Activated CD8-positive, alpha-beta memory T cell treated with anti-CD3 and anti-CD28 coated beads for 1 hour (primary cell): ENCODE measurements around the gene SPRYD3.

ENCODE experiments used
- DNase-seq, 2 donors: peaks; one replicate each; pipeline ENCODE4 v3.0.0-alpha.2; 2020; ENCODE audit warnings: low read depth in 1 of 2; ENCODE audit errors: extremely low read depth in 1 of 2

Gene SPRYD3

DNA sequence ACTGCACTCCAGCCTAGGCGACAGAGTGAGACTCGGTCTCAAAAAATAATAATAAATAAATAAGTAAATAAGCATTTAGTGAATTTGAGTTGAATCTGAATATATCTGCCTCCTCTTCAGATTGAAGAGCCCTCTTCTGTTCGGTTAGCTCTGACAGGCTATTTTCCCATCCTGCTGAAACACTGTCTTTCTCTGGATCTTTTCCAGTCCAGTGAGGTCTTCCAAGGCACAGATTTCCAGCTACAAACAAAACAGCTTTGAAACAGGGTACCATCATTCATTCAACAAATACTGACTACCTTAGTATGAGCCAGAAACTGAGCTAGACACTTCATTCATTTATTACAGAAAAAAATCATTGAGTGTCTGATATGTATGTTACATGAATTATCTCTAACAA is 7.2 kb upstream of the SPRYD3 start:
- no peak for DNase-seq

GRCh38 chr12:53082637-53083175 is 3.5 kb upstream of the SPRYD3 start:
- DNase-seq, result no peak

DNA sequence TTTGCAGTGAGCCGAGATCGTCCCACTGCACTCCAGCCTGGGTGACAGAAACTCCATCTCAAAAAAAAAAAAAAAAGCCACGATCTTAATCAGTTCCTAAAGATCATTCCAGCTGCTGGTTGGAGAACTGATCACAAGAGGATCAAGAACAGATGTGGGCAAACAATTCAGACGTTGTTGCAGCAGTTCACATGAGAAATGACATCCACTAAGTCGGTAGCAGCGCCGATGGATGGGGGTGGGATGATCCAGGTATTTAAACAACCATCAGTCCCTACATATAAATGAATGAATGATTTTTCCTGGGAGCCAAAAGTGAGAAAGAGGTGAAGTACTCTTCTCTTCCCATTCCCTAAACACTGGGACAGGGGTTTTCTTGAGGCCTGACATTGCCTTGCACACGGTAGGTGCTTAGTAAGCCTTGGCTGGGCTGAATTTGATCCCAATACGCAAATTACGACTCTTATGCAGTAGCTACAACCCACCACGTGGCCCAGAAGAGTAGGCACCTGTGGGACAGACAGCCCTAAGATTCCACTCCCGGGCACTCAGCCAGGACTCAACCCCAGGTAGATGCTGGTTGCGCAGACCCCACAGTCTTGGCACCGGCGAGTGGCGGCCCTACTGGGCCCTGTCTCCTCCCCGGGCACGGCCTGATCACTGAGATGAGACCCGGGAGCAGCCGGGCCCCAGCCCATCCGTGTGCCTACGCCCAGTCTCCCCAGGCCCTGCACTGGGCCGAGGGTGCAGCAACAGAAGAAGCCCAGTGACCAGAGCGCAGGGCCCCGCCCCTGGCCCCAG is 565 bp downstream of the SPRYD3 start:
- DNase-seq, result no peak

DNA sequence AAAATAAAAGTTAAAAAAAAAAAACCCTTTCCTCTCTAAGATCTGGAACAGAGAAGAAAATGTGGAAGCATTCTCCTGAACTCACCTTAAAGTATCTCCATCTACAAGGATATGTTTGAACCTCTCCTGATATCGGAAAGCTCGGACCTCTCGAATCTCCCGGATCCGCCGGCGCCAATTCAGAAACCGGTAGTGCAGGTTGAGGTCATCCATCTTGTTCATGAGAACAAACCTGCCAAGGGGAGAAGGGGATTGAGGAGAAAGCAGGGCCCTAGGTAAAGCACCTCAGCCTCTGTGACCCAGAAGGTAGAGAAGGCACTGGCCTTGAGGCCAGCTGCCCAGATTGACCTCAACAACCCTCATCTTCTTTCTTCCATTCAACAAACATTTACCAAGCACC is 2.2 kb downstream of the SPRYD3 start:
- no peak for DNase-seq

DNA sequence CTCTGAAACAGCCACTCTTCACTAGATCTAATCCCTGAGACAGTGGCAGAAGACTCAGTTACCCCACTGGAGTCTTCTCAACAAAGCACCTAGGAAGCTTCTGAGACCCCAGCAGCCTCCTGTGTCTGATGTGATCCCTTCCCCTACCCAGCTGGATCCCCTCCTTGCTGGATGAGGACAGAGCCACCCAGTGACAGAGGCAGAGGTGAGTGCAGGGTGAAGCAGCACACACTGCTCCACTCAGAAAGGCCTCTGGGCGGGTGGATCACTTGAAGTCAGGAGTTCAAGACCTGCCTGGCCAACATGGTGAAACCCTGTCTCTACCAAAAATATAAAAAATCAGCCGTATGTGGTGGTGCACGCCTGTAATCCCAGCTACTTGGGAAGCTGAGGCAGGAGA is 2.7 kb downstream of the SPRYD3 start:
- no peak for DNase-seq

DNA sequence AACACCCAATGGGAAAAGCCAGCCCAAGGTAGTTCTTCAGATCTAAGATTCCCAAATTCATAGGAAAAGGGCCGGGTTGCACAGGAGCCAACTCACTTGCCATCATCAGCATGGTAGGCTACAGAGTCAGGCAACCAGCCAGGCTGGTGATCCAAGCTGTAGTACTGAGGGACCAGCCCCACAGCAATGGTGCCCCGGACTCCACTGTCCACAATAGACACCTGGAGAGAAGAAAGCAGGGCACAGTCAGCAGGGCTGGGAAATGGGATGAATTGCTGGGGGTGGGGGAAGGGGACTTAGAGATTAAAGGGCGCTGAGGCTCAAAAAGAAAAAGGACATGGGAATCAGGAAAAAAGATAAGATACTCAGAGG is 4.2 kb downstream of the SPRYD3 start:
- DNase-seq, result no peak

DNA sequence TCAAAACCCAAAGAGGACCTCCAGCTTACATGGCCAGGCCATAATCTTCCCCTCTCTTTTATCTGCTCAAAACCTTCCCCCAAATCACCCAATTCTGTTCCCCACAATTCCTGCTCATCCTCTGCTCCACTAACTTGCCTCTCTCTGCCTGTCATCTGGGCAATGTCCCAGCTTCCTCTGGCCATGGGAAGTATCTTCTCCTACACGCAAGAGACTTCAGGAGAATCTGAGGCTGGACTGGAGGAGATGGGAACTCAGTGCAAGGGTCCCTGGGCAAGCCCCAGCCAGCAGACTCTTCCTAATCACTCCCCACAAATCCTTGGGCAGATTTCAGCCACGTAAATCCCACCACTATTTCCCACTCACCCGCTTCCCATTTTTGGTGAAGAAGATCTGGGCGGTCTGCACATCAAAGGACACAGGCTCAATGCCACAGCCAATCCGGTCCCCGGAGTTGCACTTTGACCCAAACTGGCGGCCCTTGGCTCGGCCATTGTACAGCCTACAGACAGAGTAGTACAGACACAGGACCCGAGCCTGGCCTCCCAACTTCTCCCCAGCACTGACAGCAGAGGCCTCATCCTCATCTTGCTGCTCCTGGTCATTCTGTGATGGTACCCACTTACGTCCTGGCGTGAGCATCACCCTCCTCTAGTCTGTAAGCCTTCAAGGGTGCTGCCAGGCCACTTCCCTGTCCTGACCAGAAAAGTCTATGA is 4.7 kb downstream of the SPRYD3 start:
- DNase-seq, result no peak

- DNase-seq, result no peak
These were observed 5.3 kb downstream of the SPRYD3 start for GRCh38 chr12:53073881-53074280.

DNA sequence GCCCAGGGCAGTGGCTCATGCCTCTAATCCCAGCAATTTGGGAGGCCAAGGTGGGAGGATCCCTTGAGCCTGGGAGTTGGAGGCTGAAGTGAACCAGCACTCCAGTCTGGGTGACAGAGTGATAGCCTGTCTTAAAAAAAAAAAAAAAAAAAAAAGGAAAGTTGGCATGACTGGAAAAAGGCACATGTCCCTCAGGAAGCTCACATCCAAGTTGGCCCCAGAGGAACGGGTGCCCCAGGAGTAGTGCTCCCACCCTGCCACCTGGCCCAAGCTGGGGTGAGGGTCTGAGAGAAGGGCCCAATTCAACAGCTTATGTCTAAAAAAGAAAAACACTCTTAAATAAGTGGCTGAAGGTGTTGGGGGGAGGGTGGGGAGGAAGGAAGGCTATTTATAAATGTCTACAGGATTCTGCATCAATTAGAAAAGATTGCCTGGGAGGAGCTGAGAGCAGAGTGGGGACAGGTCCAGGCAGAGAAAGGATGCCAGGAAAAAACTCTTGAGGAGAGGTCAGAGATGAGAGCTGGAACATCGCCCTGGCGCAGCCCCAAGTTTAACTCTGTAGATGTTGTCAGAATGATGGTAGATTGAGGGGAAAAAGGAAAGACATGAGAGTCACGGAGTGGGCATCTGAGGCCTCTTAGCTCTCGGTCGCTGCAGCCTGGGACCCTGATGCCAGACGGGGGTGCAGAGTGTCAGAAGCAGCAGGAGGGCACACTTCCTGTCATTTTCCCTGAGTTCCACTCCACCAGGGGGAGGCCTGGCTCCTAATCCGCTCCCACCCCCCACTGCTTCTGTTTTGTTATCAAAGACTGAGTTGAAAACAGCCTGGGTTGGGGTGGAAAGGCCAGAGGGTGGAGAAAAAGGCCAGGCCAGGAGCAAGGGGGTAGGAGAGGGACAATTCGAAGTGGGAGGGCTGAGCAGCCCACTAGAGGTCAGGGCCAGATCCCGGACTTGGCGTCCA is 7.3 kb downstream of the SPRYD3 start:
- DNase-seq, result no peak

- DNase-seq, result no peak
These were observed 8.2 kb downstream of the SPRYD3 start for GRCh38 chr12:53070877-53071492.

DNA sequence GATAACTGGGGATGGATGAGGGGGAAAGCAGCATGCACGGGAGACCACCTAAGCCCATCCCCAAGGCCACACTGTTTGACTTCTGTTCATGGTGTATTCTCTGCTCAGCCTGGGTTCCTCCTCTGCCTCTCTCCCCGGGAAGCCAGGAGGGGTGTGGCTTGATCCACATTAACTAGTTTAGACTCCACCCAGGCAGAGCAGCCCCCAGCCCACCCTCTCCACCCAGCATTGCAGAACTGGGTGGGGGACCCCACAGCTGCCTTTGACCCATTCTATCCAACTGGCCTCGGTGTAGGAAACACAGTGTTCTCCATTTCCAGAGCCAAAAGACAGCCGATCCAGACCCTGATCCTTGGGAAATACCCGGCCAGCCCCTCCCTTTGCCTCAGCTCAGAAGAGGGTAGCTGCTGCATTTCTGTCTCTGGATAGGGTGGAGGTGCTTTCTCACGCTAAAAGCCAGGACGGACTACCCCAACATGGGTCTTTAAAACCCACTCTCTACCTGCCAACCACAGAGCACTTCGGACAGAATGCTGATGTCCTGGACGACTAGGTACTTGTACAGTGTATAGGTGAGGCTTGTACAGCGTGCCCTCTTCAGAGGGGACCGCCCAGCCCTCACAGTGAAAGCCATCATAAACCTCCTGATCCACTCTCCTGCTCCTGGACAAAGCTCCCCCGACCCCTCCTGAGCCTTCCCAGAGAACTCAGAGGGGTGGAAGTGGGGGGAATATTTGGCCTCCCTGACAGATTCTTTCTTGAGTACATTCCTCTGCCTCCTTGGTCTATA is 9.4 kb downstream of the SPRYD3 start:
- no peak for DNase-seq

DNA sequence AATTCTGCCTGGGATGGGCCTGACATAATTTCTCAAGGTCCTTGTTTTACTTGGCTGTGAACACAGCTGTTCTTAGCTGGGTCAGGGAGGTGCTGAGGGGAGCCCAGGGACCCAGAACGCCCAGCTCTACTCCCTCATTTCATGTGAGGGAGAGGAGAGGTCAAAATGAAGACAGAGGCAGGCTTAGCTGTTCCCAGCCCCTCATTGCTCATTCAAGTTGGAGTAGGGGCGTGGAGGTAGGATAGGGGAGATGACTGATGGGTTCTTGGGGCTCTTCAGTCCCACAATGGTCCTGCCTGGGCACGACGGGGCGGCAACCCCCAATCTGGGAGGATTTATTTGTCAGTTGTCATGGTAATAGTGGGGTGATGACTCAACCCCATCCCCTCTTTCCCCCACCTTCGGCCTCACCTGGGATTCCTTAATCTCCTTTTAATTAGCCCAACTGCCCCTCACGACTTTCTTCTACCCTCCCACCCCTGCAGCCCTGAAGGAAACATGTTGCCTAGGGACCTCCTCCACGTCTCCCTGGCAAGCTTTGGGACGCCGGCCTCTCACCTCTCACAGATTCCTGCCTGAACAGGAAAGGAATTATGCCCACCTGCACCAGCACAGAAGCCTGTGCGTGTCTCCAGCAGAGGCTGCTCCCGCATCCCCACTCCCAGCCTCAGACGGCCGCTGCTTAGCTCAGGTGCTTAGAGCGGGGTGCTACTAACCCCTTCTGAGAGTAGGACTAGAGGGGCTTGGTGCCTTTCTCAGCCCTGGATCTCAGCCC is 10.2 kb downstream of the SPRYD3 start:
- no peak for DNase-seq

- no peak for DNase-seq
These were observed 11.0 kb downstream of the SPRYD3 start for GRCh38 chr12:53067993-53068770.

DNA sequence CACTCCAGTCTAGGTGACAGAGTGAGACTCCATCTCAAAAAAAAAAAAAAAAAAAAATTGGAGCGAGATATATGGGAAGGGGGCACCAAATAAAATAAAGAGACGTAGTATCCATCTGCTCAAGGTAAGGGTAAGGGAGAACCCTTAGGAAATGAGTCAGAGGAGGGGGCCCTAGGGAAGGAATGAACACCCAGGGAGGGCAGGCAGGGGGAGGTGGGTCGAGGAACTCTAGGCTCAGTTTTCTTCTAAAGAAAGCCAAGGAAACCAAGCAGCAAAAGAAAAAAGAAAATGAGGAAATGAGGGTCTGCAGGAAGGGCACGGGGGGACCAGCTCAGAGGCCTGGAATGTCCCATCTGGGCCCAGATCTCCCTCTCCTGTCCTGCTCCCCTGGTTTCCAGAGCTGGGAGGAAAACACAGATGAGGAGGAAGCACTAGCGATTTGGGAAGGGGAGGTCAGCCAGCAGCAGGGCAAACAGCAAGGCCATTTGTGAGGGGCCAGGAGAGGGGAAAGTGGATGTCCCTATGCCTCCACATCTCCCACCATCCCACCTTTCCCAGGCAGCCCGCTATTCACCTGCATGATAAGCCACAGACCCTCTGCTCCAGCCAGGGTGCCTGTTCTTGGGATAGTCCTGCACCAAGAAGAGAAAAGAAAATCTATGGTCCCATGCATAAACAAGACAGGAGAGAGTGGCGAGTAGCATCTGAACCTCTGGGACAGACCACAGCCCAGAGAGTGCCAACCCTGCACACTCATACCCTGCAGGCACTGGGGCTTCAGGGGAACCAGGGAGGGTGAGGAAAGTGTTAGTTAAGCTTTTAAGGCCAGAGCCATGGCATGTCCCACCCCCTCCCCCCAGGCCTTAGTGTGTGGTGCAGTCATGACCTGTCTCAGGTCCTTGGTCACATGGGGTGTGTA is 11.9 kb downstream of the SPRYD3 start:
- no peak for DNase-seq

- DNase-seq, result peak; percentile 20 to 51
These were observed 12.9 kb downstream of the SPRYD3 start for GRCh38 chr12:53065975-53066931.

- no peak for DNase-seq
These were observed 13.7 kb downstream of the SPRYD3 start for GRCh38 chr12:53065470-53065869.
